Activated T-helper 1 cell treated with Interleukin-2 at 50 U/mL for 16 hours (primary cell): ENCODE measurements around the gene UNC13C.
"Not testable (repeated sequence)": the region's sequence is repeated elsewhere in the genome, so short reads cannot be mapped to it uniquely, and the experiment has no call there.

Source experiments
- DNase-seq: peaks from one replicate; pipeline ENCODE4 v3.0.0-alpha.2; 2020; ENCODE audit warnings: low read depth

The UNC13C gene

DNA sequence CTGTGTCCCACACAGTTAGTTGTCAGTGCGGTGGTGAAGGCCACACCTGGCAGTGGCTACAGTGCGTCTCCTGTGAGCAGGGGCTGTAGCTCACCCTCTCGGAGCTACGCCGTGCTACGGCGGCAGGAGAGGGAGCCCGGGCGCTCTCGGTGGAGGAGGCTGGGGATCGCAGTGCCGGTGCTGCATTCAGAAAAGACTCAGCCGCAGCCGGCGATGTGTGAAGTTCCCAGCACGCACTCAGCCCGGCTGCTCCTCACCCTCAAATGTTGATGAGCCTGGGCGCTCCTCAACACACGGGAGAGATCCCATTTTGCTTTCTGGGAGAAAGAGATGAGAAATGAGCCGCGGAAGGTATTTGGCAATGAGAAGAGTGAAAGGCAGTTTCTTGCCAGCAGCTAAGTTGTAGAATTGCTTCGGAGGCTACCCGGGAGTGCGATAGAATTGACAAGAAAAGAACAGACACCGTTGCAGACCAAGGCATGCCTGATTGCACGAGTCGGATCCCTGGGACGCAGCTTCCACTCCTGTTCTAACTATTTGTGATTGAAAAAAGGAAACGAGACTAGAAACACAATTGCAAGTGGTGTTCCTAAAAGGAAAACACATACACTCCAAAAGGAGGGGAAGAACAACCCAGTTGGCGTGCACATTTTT lies at the start of gene UNC13C:
TSS of gene UNC13C (plus strand) at position 189 of the 654 bp plus-strand sequence. CDS start 34,463 bp downstream, outside the sequence.
- no peak for DNase-seq

DNA sequence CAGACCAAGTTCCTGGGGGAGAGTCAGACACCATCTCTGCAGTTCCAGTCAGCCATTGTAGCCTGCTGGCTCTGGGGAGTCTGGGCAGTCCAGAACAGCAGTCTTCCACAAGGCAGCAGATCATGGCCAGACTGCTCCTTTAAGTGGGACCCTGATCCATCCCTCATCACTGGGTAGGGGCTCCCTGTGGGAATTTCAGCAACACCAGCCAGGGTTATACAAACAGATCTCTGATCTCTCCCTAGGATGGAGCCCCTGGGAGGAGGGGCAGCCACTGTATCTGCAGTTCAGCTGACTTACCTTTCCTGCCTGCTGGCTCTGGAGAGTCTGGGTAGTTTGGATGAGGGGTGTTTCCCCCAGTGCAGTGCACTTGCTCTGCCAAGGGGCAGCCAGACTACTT lies 42.1 kb upstream of the UNC13C start:
- DNase-seq = no peak

- not testable (repeated sequence) for DNase-seq
Measured at GRCh38 chr15:53937632-53938031, 40.6 kb upstream of the UNC13C start.

GRCh38 chr15:53950572-53950971 lies 27.7 kb upstream of the UNC13C start:
- no peak for DNase-seq

GRCh38 chr15:53955396-53955795 lies 22.8 kb upstream of the UNC13C start:
- DNase-seq = no peak

DNA sequence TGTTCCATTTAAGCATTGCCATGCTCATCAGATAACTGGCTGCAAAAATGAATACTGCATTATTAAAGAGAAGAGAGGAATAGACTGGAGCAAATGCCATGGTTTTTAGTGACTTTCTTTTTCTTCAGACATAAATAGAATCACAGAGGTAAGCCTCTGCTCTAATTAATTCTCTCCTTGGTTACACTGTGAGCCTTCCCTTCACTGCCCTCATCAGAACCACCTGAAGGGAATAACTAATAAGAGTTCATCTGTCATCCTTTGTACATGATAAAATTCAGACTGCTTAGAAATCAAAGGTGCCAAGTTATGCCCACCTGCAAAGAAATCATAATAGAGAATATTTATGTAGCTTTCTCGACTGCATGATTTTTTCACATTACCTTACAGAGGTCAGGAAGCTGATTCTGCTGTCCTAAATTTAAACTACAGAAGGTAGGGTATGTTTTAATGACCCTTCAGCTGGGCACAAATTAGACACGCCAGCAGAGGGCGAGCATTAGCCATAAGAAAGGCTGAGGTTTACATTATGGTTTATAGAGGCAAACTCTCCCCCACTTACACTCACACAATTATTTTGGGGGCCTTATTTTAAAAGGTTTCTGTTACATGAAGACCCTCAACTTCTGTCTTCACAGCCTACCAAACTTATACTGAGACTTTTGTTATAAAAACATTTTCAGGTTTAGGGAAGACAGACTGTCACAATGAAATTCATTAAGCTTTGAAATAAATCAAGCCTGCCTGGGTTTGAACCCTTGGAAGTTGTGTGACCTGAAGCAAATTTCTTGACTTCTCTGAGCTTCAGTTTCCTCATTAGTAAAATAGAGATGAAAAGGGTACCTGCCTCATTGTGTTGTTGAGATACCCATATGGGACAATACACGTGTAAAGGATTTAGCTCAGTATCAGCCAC lies 15.3 kb upstream of the UNC13C start:
- DNase-seq = no peak

- DNase-seq = no peak
Measured at GRCh38 chr15:53963801-53964200, 14.4 kb upstream of the UNC13C start.

DNA sequence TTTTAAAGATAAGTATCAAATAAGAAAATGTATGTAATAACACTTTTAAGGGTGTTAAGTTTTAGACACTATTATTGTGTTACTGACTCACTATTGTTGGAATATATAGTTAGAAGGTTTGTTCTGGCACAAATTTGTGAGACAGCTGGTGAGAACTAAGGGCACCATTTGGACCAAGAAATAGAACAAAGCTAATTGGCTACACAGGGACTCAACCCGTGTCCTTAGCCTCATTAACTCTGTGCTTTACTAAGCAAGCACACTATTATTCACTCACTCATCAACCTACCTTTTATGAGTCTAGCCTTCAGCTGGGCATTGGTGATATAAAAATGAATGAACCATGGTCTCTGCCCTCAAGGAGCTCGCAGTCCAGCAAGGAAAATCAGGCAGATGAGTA lies 4.1 kb upstream of the UNC13C start:
- DNase-seq = no peak

DNA sequence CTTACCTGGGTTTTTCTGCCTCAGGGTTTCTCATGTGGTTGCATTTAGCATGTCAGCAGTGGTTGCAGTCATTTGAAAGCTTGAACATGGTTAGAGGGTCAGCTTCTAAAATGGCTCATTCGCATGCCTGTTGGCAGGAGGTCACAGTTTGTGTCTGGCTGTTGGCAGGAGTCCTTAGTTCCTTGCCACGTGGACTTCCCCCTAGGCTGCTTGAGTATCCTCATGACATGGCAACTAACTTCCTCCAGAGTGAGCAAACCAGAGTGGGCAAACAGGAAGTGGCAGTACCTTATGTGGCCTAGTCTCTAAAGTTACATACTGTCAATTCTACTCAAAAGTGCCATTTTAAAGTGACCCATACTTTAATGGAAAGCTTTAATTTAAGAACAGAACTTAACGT lies 3.4 kb upstream of the UNC13C start:
- no peak for DNase-seq

GRCh38 chr15:53976844-53977392 lies 1.3 kb upstream of the UNC13C start:
- no peak for DNase-seq

DNA sequence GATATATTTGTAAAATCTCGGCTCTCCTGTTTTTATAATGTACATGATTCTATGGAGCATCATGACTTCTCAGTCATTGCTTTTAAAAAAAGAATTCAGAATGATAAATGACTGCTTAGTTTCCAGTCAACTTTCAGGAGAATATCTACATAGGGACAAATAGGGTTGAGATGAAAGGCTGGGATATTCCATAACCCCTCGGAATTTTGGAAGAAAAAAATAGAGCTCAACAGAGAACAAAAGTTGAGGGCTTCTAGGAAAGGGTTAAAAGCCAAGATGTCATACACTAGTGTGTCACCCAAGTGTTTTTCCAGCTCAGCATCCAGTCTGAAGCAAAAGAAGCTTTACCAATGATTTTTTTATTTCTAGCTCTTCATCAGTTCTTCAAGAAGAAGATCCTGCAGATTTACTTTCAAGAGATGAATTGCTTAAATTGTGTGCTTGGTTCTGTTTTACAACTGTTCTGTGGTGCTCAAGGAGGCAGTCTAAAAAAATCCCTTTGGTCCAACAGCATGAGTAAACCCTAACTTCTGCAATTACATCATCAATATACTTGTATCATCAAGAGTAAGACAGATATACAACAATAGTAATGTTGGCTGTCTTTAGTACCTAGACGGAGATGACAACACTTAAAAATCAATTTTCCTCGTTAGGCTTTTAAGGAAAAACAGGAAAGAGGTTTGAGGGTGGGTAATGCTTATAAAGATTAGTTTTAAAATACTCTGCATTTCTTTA lies 979 bp downstream of the UNC13C start:
- DNase-seq = no peak

DNA sequence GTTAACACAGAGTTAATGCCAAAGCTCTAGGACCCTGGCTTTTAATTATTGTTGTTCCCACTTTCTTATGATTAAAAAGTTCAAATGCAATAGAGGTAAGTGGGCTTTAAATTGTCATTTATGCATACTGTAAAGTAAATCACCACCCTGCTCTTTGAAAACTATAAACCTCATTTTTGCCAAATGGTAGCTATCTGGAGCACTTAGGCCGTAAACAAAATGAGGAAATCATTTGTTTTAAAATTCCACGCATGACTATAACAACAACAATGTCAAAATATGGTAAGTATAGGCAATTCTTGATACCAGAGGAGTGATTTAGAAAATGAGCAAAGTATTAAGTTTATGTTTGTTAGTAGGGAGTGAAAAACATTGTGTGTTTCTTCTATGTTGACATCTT lies 1.8 kb downstream of the UNC13C start:
- no peak for DNase-seq

DNA sequence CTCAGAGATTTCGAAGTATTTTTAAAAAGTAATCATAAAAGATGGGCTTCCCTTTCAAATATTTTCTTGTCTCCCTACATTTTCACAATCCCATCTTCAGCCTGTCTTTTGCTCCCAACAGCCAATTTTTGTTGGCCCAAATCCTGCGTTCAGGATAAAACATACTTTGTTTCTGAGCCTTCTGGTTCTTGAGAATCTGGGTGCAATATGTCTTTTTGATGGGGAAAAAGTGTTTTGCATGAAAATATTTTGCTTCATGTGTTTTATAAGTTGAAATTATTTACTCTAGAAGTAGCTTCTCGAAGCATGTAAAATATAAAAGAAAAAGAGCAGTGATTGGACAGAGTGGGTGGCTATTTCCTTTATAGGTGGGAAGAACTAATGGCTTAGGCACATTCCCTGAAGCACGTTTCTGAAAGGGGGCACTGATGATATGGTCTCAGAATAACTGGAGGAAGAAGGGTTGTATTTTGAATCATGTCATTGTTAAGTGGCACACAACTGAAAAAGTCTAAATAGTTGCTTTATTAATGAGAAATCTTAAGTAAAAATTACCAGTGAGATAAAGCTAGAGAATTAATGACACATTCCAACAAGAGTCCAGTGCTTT lies 3.9 kb downstream of the UNC13C start:
- no peak for DNase-seq

GRCh38 chr15:53982876-53983275 lies 4.6 kb downstream of the UNC13C start:
- DNase-seq = no peak

- DNase-seq = no peak
Measured at GRCh38 chr15:53984221-53984620, 6.0 kb downstream of the UNC13C start.

DNA sequence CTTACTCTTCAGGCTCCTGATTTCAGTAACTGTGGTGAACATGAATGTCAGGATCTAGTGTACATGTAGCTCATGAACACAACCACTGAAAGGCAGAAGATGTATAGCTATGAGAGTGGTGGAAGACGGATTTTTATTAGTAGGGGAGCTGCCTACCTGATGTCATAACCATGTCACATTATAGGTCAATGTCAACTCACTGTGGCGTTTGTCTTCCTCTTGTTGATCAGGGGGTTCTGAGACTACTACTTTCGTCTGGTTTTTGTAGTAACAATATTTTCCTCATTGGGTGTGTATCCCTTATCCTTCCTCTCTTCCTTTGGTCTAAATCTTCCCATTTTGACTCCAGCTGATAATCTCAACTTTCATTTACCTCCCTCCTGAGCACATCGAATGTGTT lies 7.3 kb downstream of the UNC13C start:
- DNase-seq = no peak

GRCh38 chr15:53987480-53987879 lies 9.2 kb downstream of the UNC13C start:
- no peak for DNase-seq

- DNase-seq = no peak
Measured at GRCh38 chr15:54007256-54007655, 29.0 kb downstream of the UNC13C start.

DNA sequence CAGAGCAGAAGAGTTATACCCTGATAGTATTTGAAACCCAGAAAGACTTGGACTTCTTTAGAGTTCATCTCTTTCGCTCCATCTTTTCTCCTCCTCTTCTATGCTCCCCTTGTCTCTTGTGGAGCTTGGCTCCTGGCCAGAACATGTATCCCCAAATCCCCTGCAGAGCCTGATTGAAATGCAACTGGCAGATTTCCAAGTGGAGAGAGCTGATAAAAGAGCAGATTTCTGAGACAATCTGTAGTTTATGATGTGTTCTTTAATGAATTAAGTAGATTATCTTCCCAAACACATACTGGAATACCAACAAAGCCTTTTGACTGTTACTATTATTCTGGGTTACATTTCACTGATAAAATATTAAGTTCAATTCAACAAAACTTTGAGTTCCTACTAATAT lies 33.4 kb downstream of the UNC13C start:
- no peak for DNase-seq

- no peak for DNase-seq
Measured at GRCh38 chr15:54014067-54014655, 35.9 kb downstream of the UNC13C start.

- no peak for DNase-seq
Measured at GRCh38 chr15:54017251-54017650, 39.0 kb downstream of the UNC13C start.

DNA sequence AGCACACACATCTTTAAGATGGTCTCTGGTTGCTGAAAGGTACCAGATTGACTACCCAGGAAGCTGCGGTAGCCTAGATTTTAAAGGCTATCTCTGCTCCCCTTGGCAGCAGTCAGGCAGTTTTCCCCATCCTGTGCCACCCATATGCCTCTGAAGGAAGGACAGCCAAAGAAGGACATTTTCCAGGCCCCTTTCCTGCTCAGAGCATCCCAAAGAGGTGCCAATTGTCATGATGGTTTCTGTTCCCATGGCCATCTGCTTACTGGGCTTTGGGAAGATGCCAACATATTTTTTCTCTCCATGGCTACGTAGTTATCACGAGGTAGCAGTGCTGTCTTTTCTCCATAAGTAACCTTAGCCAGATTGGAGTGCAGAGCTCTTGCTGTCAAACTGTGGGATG lies 39.7 kb downstream of the UNC13C start:
- no peak for DNase-seq
